HG03558 (cell line): ENCODE data around the gene PLN.

Experiments used
- ATAC-seq: cut with Tn5 transposase; IDR thresholded peaks from one replicate; pipeline ENCODE4 v1.9.1; 2021; ENCODE audit warnings: moderate number of reproducible peaks; ENCODE audit not compliant: unreplicated experiment; ENCODE audit errors: extremely low read depth

The PLN gene

DNA sequence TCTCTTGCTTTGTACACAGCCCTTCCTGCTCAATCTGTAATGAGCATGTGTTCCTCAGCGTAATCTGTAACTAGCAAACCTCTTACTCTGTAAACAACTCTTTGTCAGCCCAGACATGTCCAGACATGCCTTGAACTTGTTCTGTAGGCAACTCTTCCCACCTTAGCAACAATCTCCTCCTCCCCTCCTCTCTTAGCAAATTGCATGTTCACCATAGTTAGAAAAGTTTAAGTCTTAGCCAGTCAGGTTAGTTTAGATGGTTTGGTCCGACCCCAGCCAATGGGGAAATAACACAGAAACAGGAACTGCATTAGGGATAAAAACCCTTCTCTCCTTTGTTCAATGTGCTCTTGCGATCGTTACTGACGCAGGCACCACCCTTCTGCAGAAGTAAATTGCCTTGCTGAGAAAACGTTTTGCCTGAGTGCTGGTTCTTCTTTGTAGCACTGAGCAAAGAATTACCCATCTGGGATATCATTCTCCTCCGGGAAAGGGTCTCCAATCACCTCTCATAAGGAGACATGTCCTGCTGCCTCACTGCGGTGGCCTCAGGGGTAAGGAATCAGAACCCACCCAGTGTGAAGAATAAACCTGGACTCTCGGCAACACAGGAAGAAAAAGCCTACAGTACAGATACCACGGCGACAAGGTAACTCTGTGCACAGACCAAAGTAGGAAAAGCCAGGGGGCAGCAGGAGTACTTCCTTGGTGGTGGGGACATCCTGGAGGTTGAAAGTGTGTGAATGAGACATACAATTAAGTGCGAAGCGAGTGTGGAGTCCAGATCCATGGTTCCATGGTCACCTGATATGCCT, 26.2 kb downstream of the PLN start:
- no peak for ATAC-seq

DNA sequence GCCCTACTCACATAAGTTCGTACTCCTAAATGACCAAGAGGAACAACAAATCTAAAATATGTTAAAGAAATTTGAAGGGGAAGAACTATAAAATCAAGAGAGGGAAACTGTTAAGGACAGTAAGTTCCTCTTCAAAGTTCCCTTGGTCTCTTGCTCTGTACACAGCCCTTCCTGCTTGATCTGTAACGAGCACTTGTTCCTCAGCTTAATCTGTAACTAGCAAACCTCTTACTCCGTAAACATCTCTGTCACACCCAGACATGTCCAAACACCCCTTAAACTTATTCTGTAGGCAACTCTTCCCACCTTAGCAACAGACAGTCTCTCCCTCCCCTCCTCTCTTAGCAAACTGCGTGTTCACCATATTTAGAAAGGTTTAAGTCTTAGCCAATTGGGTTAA, 29.9 kb downstream of the PLN start:
- no peak for ATAC-seq

DNA sequence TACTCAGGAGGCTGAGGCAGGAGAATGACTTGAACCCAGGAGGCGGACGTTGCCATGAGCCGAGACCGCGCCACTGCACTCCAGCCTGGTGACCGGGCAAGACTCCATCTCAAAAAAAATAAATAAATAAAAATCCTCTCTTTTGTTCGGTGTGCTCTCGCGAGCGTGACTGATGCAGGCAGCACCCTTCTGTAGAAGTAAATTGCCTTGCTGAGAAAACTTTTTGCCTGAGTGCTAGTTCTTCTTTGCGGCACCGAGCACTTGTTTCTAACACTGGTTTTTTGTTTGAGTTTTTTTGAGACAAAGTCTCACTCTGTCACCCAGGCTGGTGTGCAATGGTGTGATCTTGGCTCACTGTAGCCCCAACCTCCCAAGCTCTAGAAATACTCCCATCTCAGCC, 30.5 kb downstream of the PLN start:
- ATAC-seq, result no peak

DNA sequence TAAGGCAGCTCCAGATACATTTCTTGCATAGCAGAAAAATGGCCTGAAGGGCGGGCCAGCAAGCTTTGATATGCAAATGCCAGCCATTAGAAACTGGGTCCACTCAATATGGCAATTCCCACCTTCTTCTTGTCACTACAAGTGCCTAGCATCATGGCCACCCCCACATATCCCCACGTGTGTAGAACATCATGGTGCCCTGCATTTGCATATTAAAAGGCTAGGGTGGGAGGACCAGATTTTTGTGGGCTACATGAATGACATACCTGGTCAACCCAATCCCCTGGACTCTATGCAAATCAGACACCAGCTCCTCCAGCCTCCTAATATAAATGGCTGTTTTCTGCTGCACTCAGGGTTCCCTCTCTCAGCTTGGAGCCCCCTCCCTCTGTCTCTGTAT, 31.7 kb downstream of the PLN start:
- ATAC-seq, result no peak

DNA sequence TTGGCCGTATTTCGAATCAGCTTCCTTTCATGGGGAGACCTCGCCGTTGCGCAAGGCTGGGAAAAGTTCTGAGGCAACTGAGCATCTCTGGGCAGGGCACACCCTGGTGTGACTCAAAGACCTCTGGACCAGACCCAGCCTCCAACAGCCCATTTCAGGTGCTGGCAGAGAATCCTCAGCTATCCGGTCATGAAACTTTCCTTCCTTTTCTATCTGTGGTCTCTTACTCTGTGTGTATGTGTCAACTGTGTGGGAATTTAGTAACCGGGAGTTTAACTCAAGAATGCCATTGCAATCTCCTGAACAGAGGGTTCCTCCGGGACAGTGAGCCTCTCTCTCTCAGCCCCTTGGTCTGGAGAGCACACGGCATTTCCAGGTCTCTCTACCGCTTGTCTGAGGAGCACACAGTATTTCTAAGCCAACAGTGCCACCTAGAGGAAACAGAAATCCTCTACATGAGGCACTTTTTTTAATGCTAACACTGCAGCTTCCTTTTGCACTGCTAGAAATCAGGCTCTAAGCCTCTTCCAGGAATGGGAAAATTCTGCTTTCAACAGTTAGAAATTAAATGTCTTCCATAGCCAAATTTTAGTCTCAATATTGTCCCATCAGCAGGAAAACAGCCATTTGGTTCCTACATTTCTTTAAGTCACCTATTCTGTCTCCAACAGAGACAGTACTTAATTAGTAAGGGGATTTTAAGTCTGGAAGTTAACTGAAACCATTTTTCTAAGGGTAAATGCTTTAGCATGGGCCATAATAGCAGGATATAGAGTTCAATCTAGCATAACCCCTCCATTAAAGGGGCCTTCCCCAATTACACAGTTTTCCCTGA, 32.7 kb downstream of the PLN start:
- no peak for ATAC-seq

DNA sequence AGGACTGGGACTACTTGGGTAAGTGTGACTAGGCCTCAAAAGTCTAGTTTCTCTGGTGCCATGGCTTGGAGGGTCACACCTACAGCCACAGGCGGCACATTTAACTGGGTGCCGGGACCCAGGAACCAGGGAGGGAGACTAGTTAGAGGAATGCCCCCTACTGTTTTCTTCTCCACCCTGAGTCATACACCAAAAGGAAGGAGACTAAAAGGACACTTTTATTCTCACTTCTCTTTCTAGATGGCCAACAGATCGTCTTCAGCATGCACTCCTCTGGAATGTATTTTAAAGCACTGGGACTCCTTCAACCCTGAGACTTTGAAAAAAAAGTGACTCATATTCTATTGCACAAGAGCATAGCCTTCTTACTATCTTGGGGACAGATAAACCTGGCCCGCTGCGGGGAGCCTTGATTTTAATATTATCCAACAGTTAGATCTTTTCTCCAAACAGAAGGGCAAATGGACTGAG, 33.4 kb downstream of the PLN start:
- no peak for ATAC-seq

DNA sequence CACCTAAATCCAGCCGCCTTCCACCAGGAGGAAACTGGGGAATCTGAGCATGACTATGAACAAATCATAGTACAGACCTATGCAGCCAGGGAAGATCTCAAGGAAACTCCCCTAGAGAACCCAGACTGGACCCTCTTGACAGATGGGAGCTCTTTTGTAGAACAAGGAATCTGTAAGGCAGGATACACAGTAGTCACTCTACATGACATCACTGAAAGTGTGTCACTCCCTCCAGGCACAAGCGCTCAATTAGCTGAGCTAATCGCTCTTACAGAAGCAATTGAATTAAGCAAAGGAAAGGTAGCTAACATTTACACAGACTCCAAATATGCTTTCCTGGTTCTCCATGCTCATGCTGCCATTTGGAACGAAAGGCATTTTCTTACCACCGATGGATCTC, 36.8 kb downstream of the PLN start:
- ATAC-seq, result no peak

DNA sequence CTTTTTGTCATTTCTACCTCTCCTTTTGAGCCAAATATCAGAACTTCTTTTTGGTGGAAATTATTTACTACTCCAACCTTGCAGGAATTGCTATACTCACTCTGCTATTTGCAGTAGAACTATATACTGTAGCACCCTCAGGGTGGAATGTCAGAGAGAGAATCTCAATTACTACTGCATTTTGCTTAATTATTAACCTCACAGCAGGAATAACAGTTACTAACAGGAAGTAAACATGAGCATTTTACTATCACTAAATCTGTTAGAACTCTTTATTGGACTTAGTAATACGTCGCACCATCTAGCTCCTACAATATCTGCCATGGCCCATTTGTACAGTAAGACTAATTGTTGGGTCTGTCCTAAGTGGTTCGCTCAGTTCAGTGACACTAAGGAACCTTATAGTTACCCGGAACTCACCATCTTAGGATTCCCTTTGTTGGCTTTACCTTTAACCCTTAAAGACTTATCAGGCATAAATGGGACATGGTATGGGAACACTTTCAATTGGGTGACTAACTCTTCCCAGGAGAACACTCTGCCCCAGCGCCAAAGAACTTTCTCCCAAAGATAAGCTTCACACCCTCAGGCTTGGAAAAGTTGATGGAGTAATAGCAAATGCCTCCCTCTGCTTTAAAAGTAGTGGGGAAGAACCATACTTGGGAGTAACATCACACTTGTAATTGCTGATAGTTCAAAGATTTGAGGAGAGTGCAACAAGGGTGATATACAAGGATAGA, 38.8 kb downstream of the PLN start:
- ATAC-seq, result no peak

DNA sequence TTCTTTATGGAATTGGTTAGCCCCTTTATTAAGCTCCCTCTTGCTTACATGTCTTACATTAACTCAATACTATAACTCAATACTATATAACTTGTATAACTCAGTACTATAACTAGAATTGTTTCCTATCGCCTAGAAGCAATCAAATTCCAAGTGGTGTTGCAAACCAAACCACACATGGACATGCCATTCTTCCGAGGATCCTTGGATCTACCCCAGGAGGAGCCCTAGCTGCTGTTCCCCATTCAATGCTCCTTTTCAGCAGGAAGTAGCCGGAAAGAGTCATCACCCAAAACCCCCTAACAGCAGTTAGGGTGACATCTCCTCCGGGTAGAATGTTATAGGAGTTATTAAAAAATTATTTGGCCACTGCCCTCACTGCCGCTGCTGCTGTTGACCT, 40.5 kb downstream of the PLN start:
- no peak for ATAC-seq

DNA sequence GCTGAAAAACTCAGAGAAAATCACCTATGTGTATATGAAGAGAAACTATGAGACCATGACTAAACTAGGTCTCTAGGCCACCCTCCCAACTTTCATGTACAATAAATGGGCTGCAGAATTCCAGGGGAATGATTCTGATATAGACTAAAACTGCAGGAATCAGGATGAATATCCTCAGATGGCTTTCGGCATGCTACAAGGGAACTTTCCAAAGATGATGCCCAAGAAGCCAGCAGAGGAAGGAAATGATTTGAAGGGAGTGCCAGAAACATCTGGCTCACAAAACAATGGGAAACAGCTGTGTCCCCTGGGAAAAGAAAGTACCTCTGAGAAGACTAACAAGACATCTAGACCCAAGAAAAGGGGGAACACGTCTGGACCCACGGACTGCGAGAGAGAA, 41.1 kb downstream of the PLN start:
- ATAC-seq, result no peak

DNA sequence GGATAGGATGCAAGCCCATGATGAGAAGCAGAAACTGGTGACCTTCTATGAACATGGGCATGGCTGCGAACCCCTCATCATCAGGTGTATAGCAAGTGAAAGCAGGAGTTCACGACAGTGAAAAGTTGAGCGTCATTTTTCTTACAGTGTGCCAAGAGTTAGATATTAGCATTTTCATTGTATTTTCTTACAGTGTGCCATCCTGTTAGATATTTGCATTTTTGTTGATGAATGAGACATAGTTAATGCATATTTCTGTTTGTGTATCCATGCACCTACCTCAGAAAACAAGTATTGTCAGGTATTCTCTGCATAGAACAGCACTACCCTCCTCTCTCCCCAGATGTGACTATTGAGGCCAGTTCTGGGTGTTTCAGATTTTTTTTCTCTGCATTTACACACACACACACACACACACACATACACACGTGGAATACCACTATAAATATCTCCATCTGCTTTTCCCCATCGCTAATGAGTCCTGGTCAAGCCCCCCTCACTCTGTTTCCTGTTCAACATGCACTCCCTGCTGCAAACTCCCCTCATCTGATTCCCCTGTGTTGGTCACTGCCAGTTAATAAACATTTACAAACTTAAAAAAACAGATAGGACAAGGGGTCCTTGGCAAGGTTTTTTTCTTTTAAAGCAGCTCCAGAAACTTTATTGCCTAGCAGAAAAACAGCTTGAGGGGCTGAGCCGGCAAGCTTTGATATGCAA, 41.7 kb downstream of the PLN start:
- no peak for ATAC-seq

DNA sequence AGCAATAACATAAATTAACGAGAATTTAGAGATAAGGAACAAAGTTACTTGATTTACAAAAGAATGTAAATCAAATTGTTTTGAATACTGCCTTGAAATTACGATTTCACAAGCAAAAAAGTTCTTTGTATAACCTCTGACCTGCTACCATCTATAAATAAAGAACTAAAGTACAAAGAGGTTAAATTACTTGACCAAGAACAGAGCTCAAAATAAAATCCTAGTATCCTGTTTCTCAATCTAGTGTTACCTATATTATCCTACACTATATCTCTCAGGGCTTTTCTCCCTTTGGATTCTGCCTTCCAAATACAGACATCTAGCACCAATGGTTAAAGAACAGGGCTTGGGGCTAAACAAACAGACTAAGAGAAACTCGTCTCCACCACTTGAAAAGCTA, 43.8 kb downstream of the PLN start:
- no peak for ATAC-seq

DNA sequence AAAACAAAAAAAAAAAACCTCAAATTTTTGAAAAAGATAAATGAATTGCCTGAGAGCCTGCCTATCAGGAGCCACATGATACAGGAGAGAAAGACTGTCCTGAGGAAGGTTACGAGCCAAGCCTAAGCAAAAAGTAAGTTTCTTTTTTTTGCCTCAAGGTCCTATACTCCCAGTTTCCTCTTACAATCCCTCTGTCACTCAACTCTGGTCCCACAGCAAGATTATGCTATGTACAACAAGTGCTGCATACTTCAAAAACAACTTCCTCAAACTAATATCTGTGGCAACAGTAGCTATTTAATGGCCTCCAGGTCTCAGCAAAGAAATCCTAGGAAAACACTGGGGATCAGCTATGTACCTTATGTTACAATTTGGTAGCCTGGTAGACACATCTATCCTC, 46.8 kb downstream of the PLN start:
- ATAC-seq, result no peak

DNA sequence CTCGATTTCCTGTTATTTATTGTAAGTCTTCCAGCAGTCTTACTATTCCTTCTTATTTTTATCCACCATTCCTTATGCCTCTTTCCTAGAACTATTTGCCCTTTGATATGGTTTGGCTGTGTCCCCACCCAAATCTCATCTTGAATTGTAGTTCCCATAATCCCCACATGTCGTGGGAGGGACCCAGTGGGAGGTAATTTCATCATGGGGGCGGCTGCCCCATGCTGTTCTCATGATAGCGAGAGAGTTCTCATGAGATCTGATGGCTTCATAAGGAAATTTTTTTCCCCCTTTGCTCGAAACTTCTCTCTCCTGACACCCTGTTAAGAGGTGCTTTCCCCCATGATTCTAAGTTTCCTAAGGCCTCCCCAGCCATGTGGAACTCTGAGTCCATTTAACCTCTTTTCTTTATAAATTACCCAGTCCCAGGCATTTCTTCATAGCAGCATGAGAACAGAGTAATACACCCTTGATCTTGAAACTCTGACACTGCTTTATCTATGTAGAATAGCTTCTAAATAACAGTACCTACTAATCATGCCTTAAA, 48.8 kb downstream of the PLN start:
- ATAC-seq, result no peak

DNA sequence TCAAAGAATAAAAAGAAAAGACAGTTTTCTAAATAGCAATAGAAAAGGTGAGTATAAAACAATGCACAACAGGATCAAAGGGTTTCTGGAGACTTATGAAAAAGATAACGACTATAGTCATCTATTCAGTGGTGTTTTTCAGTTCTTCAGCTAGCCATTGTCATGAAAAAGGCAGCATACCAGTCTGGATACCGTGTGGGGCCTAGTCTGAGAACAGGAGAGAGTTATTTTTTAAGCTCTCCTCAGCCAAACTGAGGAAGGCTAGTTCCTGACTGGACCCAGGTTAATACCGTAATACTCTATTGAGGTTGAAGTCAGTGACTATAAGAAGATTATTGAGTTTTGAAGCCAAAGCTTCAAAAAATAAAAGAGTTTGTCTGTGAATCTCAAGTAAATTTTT, 49.5 kb downstream of the PLN start:
- ATAC-seq, result no peak

DNA sequence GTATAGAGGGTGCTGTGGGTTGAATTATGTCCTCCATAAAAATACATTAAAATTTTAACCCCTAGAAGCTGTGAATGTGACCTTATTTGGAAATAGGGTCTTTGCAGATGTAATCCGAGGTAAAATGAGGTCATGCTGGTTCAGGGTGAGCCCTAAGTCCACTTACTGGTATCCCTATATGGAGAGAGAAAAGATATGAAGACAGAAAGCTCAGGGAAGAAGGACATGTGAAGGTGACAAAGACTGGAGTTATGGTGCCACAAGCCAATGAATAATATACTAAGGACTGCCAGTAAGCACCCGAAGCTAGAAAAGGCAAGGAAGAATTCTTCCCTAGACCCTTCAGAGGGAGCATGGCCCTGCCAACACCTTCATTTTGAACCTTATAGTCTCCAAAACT, 50.2 kb downstream of the PLN start:
- ATAC-seq, result no peak

DNA sequence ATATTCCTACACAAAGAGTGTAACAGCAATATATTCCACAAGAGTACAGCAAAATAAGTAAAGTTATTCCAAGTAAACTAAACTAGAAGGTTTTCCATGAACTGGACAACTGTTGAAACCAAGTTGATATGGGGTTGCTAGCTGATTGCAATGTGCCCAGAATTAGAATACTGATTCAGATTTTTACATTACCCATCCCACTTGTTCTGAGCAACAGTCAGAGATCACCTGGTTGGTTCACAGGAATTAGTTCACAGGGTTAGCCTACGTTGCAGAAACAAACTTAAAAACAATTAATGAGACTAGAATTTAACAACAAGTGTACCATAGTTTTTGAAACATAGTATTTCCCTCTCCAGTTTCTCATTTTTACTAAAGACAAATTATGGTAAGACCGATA, 54.2 kb downstream of the PLN start:
- ATAC-seq, result no peak

DNA sequence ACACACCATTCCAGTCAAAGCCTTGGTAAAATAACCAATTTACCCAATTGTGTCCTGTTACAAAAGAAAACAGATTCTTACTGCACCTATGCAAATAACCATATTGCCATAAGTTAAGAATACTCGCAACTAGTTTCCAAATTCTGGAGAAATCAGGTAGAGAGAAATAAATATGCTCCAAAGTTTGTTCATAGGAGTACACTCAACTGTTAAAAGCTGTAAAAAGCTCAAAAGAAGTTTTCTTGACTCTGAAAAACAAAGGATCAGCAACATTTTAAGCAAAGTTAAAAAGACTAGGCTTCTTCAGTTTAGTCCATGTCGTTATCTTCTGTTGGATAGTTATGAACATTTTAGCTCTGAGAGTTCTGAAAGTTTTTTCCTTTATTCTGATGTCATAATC, 55.3 kb downstream of the PLN start:
- ATAC-seq, result no peak

DNA sequence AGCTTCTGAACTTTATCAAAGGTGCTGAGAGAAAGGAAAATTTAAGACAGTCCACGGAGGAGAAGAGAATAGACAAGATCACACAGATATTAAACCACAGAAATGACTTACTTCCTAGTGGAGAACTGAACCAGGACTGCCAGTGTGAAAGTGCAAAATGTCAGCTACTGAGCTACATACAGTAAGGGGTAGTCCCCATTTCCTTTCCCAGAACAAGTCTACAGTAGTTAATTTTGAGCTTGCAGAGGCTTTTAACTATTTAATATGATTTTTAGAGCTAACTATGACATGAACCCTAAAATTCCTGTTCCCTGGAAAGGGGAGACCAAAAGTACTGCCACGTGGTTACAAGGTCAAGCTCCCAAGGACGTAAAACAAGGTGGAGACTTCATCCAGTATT, 58.2 kb downstream of the PLN start:
- ATAC-seq, result no peak

DNA sequence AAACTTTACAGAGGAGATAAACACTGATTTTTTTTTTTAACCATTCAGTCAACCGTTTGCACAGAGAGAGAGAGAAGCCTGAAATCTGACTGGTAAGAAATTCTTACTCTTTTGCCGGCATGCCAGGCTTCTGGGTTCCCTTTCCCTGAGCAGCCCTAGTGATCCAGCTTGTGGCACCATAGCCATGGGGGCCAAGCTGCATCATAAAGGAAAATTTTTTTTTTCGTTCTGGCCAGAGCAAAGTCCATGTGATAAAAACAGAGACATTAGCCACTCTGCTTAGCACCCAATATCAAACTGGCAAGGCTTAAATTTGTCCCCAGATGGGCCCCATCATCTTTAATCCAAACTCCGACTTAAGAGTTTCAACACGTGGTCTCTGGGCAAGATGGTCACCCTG, 58.8 kb downstream of the PLN start:
- no peak for ATAC-seq
